ENCODE data around the gene CCDC78. TPM values are rescaled to one million over a fixed set of nuclear protein-coding genes. Genes with fewer than 3 reads are reported as not detected.

The CCDC78 gene
- total and polyA plus RNA-seq, 2 of the 13 experiments (the other 11 are each of a cell fraction or from before 2014, with no cell fraction given): 0.53 to 1.5 TPM

- no peak for TF ChIP-seq AHR (CRISPR knock-in tag; IDR thresholded peaks at IDR 0.05)
- TF ChIP-seq, protein P1, sequence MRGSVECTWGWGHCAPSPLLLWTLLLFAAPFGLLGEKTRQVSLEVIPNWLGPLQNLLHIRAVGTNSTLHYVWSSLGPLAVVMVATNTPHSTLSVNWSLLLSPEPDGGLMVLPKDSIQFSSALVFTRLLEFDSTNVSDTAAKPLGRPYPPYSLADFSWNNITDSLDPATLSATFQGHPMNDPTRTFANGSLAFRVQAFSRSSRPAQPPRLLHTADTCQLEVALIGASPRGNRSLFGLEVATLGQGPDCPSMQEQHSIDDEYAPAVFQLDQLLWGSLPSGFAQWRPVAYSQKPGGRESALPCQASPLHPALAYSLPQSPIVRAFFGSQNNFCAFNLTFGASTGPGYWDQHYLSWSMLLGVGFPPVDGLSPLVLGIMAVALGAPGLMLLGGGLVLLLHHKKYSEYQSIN (CRISPR knock-in tag; IDR thresholded peaks at IDR 0.05; ENCODE audit: borderline replicate concordance): no peak
- no peak for TF ChIP-seq GPN1 (CRISPR knock-in tag; IDR thresholded peaks at IDR 0.05; ENCODE audit: borderline replicate concordance)
- 0 out of 2 replicates have a peak, but pooled peaks have one; percentile 12 for TF ChIP-seq ZMAT3 (CRISPR knock-in tag; conservative IDR thresholded peaks at IDR 0.05)
- TF ChIP-seq YEATS4 (CRISPR knock-in tag; IDR thresholded peaks at IDR 0.05; ENCODE audit: borderline replicate concordance): no peak
- no peak for TF ChIP-seq ZNF552 (CRISPR knock-in tag; IDR thresholded peaks at IDR 0.05; ENCODE audit: borderline replicate concordance)
- TF ChIP-seq NR2F2 (IDR thresholded peaks at IDR 0.05; ENCODE audit: borderline replicate concordance, low read depth): no peak
- TF ChIP-seq SP4 (CRISPR knock-in tag; IDR thresholded peaks at IDR 0.05): no peak
- no peak for TF ChIP-seq ETV6 (CRISPR knock-in tag; conservative IDR thresholded peaks at IDR 0.05)
- TF ChIP-seq ZNF460 (CRISPR knock-in tag; IDR thresholded peaks at IDR 0.05; ENCODE audit: borderline replicate concordance): no peak
- TF ChIP-seq SMARCC2 (IDR thresholded peaks at IDR 0.05): no peak
- TF ChIP-seq PRDM10 (CRISPR knock-in tag; IDR thresholded peaks at IDR 0.05; ENCODE audit: low read depth): 0 out of 2 replicates have a peak, but pooled peaks have one; percentile 1
- TF ChIP-seq ZNF609 (CRISPR knock-in tag; IDR thresholded peaks at IDR 0.05; ENCODE audit: borderline replicate concordance): no peak
- peak; percentile 72; the same call in 1 of the 2 replicates for TF ChIP-seq ZNF672 (CRISPR knock-in tag; IDR thresholded peaks at IDR 0.05)
- no peak for TF ChIP-seq SMYD3 (CRISPR knock-in tag; IDR thresholded peaks at IDR 0.05)
- TF ChIP-seq USF2 (IDR thresholded peaks at IDR 0.05; ENCODE audit: low read depth, low read length): no peak
- no peak for TF ChIP-seq USF2 (CRISPR knock-in tag; IDR thresholded peaks at IDR 0.05; ENCODE audit: borderline replicate concordance)
- no peak for TF ChIP-seq KLF11 (CRISPR knock-in tag; IDR thresholded peaks at IDR 0.05)
Measured at GRCh38 chr16:720447-720989, 5.7 kb downstream of the CCDC78 start (continued).
